HUDEP-2 (cell line): ENCODE measurements around the gene ZMYM5.
"Not testable (repeated sequence)": the region's sequence is repeated elsewhere in the genome, so short reads cannot be mapped to it uniquely, and the experiment has no call there.

ENCODE experiments used
- DNase-seq, 76 experiments: peaks; one replicate each; lab custom pipeline; 2025; ENCODE audit not compliant: unreplicated experiment in 76 of 76; lab: John Stamatoyannopoulos, UW

ZMYM5 gene

DNA sequence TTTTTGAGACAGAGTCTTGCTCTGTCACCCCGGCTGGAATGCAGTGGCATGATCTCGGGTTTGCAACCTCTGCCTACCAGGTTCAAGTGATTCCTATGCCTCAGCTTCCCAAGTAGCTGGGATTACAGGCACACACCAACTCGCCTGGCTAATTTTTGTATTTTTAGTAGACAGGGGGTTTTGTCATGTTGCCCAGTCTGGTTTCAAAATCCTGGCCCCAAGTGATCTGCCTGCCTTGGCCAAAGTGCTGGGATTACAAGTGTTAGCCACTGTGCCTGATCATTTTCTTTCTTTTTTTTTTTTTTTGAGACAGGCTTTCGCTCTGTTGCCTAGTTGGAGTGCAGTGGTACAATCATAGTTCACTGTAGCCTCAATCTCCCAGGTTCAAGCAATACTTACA, 28.7 kb downstream of the ZMYM5 start:
- no peak for DNase-seq

DNA sequence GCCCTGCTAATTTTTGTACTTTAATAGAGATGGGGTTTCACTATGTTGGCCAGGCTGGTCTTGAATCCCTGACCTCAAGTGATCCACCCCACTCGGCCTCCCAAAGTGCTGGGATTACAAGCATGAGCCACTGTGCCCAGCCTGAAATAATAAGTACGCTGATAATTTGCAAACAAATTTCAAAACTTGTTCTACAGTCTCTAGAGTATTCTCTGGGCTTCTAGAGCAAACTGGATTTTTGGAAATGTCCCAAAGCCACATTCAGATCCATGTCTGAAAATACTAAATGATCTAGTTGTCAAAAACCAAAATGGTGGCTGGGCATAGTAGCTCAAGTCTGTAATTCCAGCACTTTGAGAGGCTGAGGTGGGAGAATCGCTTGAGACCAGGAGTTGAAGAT, 40.8 kb downstream of the ZMYM5 start:
- no peak for DNase-seq

DNA sequence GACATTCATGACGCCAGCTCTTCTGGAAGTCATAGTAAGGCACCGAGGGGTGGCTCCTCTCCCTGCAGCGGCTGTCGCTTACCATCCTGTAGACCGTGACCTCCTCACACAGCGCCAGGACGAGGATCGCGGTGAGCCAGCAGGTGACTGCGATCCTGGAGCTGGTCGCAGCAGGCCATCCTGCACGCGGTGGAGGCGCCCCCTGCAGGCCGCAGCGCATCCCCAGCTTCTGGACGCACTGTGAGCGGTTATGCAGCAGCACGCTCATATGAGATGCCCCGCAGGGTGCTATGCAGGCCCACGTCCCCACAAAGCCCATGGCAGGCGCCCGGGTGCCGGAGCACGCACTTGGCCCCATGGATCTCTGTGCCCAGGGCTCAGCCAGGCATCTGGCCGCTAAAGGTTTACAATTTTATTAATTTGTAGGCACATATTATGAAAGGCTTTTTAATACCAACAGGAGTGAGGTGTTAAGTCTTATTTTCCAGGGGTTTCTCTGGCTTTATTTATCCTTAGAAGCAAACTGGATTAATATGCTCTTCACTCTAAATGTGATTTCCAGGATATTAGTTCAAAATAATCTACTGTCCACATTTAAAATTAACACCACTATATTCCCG, 45.1 kb downstream of the ZMYM5 start:
- peak in 37 of 76 experiments; percentile 1 to 50 (median 11) for DNase-seq

DNA sequence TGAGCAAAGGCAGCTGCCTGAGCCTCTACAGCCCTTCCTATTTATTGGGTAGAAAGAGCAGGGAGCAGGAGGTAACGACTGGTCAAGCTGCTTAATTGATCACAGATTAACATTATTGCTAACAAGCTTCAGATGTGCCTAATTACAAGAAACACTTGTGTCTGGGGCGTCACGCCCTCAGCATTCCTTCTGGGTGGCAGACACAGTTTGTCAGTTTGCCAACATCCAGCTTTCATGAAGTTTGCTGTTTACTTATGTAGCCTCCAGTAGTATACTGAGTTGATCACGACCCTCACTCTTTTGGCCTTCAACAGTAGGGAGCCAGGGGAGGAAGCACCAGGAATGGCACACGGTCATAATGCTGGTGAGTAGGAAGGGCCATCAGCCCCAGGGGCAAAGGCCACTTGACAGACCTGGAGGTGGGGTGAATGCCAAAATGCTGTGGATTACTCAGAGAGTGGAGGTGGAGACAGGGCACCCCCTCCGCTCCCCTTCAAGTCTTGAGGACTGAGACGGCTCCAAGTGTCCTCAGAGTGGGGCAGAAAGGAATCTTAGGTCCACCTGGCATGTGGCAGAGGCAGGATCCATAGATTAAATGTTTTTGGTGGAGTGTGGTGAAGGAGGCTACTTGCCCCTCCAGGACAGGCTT, 45.8 kb downstream of the ZMYM5 start:
- DNase-seq: no peak

DNA sequence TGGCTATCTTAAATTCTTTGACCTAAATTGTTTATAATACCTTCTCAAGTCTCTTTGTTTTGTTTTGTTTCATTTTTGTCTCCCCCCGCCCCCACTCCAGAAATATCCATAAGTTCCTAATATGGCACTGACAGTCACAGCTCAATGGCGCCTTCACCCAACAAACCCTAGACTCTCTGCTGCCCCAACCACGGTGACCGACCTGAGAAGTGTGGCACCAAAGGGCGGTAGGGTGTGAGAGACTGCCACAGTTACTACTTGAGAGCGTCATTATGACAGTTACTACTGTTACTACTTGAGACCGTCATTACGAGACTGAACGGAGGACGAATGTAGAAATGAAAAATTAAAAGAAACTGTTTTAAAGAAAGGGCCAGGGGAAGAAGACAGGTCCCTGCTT, 46.3 kb downstream of the ZMYM5 start:
- DNase-seq: no peak

DNA sequence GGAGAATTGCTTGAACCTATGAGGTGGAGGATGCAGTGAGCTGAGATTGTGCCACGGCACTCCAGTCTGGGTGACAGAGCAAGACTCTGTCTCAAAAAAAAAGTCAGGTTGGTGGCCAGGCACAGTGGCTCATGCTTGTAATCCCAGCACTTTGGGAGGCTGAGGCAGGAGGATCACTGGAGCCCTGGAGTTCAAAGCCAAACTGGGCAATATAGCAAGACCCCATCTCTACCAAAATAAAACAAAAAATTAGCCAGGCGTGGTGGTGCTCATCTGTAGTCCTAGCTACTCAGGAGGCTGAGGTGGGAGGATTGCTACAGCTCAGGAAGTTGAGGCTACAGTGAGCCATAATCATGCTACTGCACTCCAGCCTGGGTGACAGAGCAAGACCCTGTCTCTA, 47.6 kb downstream of the ZMYM5 start:
- not testable (repeated sequence) for DNase-seq

DNA sequence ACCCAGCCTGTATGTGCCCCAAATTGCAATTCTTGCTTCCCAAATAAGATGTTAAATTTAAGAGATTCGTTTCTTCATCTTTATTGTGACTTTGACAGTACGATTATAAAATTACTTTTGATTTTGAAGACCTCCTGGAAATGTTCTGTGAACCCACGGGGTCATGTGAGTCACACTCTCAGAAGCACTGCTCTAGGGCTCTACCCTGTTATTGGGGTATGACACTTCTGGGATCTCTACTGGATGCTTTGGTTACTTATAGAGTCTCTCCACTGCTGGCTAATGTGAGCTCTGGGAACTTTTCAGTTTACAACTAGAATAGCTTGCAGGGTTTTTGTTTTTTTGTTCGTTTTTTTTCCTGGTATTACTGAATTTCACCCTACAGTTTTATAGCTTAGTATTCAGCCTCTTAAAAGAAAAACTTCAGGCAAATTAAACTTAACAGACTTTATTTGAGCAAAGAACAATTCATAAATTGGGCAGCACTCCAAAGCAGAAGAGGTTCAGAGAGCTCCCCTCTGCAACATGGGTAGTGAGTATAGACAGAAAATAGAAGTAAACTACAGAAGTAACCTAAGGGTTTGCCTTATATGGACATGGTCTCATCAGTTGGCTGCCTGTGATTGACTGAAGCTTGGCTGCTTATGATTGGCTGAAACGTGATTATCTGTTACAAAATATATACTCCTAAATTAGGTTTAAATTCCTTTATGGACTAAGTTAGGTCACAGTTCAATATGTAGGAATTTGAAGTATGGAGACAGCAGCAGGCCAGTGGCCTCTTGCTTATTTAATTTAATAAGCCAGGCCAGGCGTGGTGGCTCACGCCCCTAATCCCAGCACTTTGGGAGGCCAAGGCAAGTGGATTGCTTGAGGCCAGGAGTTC, 52.2 kb downstream of the ZMYM5 start:
- no peak for DNase-seq

DNA sequence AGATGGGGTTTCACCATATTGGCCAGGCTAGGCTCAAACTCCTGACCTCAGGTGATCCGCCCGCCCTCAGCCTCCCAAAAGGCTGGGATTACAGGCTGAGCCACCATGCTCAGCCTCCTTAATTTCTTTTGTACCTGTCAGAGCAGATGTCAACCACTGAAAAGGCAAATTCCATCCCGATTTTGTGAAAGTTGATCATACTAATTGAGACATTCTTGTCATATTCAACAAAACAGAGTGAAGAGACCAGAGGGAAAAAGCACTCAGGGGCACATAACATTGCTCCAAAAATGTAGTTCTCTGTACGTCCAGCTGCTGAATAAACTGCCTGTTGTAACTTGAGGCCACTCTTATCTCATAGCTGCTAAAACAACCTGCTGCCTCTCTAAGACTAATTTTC, 53.3 kb downstream of the ZMYM5 start:
- no peak for DNase-seq

DNA sequence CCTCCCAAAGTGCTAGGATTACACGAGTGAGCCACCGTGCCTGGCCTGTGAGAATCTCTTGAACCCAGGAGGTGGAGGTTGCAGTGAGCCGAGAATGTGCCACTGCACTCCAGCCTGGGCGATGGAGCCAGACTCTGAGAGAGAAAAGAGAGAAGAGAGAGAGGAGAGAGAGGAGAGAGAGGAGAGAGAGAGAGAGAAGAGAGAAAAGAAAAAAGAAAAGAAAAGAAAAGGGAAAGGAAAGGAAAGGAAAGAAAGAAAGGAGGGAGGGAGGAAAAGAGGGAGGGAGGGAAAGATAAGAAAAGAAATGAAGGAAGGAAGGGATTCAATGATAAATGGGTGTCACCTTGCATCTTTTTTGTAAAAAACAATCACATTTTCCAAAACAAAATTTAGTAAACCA, 57.7 kb downstream of the ZMYM5 start:
- DNase-seq: no peak

DNA sequence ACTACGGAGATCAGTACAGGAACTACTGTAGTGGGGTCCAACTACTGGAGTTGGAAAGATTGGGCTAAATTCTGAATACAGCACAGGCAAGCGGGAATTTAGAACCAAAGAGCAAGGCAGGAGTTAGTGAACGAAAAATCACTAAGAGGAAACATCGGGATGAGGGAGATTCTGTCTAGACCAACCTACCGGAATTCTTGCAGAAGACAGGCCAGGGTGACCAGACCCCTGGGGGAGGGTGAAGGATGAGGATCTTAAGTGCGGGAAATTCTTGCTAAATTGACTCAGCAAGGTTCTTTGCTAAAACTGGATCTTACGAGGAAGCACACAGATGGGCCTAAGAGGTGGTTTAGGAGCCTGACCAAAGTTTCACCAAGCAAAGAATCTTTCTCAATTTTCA, 67.5 kb downstream of the ZMYM5 start:
- DNase-seq: no peak

DNA sequence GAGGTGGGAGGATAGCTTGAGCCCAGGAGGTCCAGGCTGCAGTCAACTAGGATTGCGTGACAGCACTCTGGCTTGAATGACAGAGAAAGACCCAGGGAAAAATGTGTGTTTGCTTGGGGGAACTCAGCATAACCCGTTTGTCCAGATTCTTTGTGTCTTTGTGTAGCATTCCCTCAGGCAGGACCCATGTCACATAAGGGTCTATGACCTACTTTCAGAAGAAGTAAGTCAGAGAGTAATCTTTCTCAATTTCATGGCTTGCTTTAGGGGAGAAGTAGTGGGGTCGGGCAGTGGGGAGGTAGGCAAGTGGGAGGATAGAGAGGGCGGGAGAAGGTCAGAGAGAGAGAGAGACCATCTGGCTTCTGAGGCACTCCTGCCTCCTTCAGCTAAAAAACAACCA, 68.8 kb downstream of the ZMYM5 start:
- no peak for DNase-seq

DNA sequence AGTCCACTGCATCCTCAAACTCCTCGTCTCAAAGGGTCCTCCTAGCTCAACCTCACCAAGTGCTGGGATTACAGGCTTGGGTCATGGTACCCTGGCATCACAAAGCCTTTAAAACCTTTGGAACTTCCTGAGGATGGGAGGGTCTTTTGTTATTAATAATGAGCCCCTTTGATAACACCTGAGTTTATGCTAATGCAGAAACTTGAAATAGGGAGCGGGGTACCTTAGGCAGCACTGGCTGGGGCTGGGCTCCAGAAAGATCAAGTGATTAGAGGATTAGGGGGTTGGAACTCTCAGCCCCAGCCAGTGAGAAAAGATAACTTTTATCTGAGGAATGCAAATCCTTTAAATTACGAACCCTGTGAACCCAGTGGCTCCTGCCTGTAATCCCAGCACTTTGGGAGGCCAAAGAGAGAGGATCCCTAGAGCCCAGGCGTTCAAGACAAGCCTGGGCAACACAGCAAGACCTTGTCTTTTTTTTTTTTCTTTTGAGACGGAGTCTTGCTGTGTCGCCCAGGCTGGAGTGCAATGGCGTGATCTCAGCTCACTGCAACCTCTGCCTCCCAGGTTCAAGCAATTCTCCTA, 71.4 kb downstream of the ZMYM5 start:
- DNase-seq: no peak

DNA sequence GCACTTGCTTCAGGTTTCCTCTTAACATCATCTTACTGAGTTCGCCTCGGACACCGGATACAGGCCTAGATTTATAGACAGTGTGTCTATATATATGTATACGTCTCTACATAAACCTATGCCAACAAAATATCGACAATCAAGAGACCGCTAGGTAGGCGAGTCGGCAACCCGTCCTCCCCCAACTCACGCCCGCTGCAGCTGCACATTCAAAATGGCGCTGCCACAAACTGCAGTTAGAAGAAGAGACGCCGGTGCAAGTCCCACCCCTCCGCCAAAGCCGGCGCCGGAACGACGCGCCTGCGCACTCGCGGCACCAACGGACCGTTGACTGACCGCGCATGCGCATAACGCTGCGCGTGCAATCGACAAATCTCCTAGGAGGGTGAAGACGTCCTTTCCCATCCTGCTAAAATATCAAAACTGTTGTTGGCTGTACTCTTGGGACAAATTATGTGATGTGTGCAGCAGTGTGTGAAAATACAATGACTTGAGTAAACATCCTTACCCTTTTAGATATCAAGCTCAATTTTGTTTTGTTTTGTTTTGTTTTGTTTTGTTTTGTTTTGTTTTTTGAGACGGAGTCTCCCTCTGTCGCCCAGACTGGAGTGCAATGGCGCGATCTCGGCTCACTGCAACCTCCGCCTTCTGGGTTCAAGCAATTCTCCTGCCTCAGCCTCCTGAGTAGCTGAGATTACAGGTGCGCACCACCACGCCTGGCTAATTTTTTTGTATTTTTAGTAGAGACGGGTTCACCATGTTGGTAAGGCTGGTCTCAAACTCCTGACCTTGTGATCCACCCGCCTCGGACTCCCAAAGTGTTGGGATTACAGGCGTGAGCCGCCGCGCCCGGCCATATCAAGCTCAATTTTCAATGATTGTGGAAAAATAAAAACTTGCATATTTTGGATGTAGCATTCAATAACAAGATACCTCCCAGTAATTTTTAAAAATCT, 80.4 kb downstream of the ZMYM5 start, which contains the start of gene PSPC1:
TSS of gene PSPC1 (minus strand) at position 219 of the 956 bp plus-strand sequence. CDS start at position 31, 188 bp downstream.
- peak in 75 of 76 experiments; percentile 34 to 95 (median 89) for DNase-seq

DNA sequence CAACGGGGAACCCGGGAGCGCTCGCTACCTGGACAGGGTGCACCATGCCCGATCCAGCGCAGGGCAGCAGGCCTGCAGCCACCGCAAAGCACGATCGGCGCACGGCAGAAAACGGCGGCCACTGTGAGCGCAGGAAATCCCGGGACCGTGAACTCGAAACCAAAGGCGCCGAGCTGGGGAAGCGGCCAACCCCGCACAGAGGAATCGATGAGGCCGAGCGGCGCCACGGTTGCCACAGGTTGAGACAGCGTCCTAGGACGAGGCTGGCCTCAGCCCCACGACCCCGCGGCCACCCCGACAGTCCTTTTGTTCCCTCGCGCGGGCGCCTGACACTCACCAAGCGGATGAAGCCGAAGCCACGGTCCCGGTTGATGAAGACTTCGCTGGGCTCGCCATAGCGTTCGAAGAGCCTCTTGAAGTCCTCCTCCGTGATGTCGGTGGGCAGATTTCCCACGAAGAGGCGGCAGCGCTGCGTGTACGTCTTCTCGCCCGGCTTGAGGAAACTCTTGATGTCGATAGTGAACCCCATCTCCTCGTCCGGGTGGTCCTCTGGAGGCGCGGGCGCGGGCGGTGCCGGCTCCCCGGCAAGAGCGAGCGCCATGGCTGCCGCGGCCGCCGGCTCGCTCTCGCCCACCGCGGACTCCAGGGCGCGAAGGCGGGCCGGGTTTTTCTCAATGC, 81.3 kb downstream of the ZMYM5 start:
- DNase-seq: peak in 27 of 76 experiments; percentile 3 to 64 (median 19)

DNA sequence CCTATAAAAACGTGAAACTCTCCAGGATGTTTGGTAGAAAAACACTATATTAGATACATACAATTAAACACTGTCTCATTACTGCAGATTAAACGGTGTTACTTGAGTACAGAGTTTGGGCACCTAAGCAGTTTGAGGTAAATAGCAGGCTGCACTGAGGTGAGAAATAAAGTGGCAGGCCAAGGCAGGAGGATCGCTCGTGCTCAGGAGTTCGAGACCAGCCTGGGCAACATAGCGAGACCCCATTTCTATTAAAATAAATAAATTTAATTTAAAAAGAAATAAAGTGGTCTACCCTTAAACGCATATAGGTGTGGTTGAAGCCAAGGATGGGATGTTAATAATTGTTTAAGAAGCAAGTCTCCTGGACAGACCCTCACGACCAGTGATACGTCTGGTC, 81.9 kb downstream of the ZMYM5 start:
- DNase-seq: peak in 7 of 76 experiments; percentile 1 to 27 (median 13)

DNA sequence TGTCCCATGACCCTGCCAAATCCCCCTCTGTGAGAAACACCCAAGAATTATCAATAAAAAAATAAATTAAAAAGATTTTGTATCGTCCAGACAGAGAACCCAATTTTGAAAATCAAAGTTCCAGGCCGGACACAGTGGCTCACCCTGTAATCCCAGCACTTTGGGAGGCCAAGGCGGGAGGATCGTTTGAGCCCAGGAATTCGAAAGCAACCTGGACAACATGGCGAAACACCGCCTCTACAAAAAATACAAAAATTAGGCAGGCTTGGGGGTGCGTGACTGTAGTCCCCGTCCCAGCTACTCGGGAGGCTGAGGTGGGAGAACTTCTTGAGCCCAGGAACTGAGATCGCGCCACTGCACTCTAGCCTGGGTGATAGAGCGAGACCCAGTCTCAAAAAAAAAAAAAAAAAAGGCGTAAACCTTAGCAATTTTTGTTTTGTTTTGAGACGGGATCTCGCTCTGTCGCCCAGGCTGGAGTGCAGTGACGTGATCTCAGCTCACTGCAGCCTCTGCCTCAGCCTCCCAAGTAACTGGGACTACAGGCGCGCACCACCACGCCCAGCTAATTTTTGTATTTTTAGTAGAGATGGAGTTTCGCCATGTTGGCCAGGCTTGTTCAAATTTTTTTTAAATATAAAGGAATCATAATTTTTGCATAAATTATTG, 82.6 kb downstream of the ZMYM5 start:
- not testable (repeated sequence) for DNase-seq
